AG10803 (cell line): ENCODE results near the gene COMMD6.

Experiments used
- DNase-seq: peaks from one replicate; pipeline ENCODE4 v3.0.0; 2010; ENCODE audit warnings: low read depth
- H3K4me3 ChIP-seq: 2 replicates; pipeline ENCODE4 v1.5.1; 2011; ENCODE audit warnings: mild to moderate bottlenecking, low read length, control low read depth
- CTCF ChIP-seq: conservative IDR thresholded peaks from 2 replicates; pipeline ENCODE4 v1.5.1; 2011; ENCODE audit warnings: mild to moderate bottlenecking, low read length, control low read depth, inconsistent platforms

Gene COMMD6

GRCh38 chr13:75537401-75538365 lies at the start of gene COMMD6:
TSS of gene COMMD6 (minus strand) at chr13:75537841. CDS start at chr13:75537805, 36 bp downstream.
- peak; percentile 86 for DNase-seq
- TF ChIP-seq CTCF, result peak; percentile 25; the same call in 1 of the 2 replicates
- H3K4me3 ChIP-seq, result peak within 1 kb of the TSS; percentile 98

GRCh38 chr13:75585153-75585552 lies 47.5 kb upstream of the COMMD6 start:
- DNase-seq, result no peak
- TF ChIP-seq CTCF, result no peak
- H3K4me3 ChIP-seq, result no peak overlapping the region

- TF ChIP-seq CTCF, result no peak
- DNase-seq, result no peak
- H3K4me3 ChIP-seq, result no peak overlapping the region
Measured at GRCh38 chr13:75583091-75583490, 45.5 kb upstream of the COMMD6 start.

GRCh38 chr13:75581874-75582640 lies 44.4 kb upstream of the COMMD6 start:
- TF ChIP-seq CTCF, result no peak

GRCh38 chr13:75579529-75579928 lies 41.9 kb upstream of the COMMD6 start:
- H3K4me3 ChIP-seq, result no peak overlapping the region
- TF ChIP-seq CTCF, result no peak
- no peak for DNase-seq

More at GRCh38 chr13:75581874-75582640, 44.4 kb upstream of the COMMD6 start:
- no peak overlapping the region for H3K4me3 ChIP-seq
- no peak for DNase-seq

GRCh38 chr13:75569576-75569975 lies 31.9 kb upstream of the COMMD6 start:
- H3K4me3 ChIP-seq, result no peak overlapping the region
- no peak for DNase-seq
- no peak for TF ChIP-seq CTCF
